ENCODE data around the gene SHISAL1. TPM values are rescaled to one million over a fixed set of nuclear protein-coding genes. Genes with fewer than 3 reads are reported as not detected.

Gene SHISAL1
- total and polyA plus RNA-seq, 10 donors, result 0.10 to 0.47 (median 0.22) TPM

DNA sequence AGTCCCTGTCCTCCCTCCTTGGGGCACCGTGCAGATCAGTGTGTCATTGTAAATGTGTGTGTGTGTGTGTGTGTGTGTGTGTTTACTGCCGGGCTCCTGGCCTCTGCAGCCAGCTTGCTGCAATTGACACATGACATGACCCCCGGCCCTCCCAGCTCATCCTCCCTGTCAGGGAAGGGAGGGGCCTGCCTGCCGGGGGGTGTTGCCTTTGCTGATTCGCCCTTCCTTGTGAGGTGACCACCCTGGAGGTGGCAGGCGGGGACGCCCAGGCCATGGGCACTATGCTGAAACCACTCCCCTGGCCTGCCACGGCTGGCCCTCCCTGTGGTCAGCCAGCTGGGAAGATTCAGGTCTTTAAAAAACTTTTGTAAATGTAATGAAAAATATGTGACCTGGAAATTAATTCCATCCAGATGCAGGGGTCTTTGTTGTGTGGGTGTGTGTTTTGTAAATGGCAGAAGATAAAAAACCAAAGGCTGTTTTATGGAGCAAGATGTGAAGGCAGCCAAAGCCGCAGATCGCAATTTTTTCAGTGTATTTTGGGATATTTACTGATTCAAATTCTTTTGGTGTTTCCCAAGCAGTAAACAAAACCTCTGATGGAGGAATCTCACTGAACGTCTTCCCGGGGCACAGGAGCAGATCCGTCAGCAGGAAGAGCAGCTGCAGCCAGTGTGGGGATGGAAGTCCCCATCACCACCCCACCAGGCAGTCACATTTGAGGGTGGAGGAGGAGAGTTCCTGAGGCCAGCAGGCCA is 23.2 kb downstream of the SHISAL1 start:
- intact Hi-C loops (cut with DNase I; ENCODE audit: low total_unique reads), result no loop called here
- Histone ChIP-seq H3K4me1 (peaks cover 0 to 15% (median 4%) of the 10 kb centered on the region in 6 donors), H3K27me3 (replicated peaks in 1 of 7) (peaks cover 0 to 83% (median 0%) of the 10 kb centered on the region in 7 donors), H3K36me3 (no peaks in the 10 kb centered on the region), H3K4me3 (no peak overlapping the region), H3K9me3 (peaks cover 0 to 10% (median 6%) of the 10 kb centered on the region in 8 donors), H3K27ac (no peak overlapping the region)
- no peak for TF ChIP-seq POLR2A (IDR thresholded peaks at IDR 0.05)
- TF ChIP-seq, protein P1, sequence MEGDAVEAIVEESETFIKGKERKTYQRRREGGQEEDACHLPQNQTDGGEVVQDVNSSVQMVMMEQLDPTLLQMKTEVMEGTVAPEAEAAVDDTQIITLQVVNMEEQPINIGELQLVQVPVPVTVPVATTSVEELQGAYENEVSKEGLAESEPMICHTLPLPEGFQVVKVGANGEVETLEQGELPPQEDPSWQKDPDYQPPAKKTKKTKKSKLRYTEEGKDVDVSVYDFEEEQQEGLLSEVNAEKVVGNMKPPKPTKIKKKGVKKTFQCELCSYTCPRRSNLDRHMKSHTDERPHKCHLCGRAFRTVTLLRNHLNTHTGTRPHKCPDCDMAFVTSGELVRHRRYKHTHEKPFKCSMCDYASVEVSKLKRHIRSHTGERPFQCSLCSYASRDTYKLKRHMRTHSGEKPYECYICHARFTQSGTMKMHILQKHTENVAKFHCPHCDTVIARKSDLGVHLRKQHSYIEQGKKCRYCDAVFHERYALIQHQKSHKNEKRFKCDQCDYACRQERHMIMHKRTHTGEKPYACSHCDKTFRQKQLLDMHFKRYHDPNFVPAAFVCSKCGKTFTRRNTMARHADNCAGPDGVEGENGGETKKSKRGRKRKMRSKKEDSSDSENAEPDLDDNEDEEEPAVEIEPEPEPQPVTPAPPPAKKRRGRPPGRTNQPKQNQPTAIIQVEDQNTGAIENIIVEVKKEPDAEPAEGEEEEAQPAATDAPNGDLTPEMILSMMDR (IDR thresholded peaks at IDR 0.05 in 8 of 11, conservative IDR thresholded peaks at IDR 0.05 in 3 of 11), result no peak
- TF ChIP-seq POLR2AphosphoS5 (IDR thresholded peaks at IDR 0.05), result no peak
- no peak for DNase-seq
- 72 to 83% (median 81%) methylated on average over 10 to 13 of the region's 13 CpGs for WGBS, 5 donors

DNA sequence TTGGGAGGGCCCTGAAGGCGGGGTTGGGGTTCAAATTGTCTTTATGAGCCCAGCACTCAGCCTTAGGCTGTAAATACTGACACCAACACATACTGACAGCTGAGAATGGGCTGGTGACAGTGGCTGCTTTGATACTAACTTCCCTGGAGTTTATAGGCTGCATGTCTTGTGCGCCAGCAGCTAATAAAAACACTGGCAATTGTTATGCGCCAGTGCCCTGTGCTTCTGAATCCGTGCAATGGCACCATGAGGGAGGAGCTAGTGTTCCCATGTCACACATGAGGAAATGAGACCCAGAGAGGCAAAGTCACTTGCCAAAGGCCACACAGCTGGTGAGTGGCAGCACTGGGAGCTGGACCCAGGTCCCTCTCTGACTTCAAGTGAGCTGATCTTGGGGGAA is 23.8 kb downstream of the SHISAL1 start:
- intact Hi-C loops (cut with DNase I; ENCODE audit: low total_unique reads), result no loop called here
- TF ChIP-seq POLR2A (IDR thresholded peaks at IDR 0.05) (no peak), POLR2AphosphoS5 (IDR thresholded peaks at IDR 0.05) (no peak)
- TF ChIP-seq, protein P1 (IDR thresholded peaks at IDR 0.05 in 8 of 11, conservative IDR thresholded peaks at IDR 0.05 in 3 of 11), result no peak
- Histone ChIP-seq H3K27me3 (replicated peaks in 1 of 7) (peaks cover 0 to 87% (median 0%) of the 10 kb centered on the region in 7 donors), H3K4me3 (no peak overlapping the region), H3K36me3 (no peaks in the 10 kb centered on the region), H3K27ac (no peak overlapping the region), H3K9me3 (peaks cover 0 to 3% (median under 1%) of the 10 kb centered on the region in 8 donors), H3K4me1 (peaks cover 0 to 15% (median 4%) of the 10 kb centered on the region in 6 donors)
- 82 to 90% (median 85%) methylated on average over 4 of the region's 4 CpGs for WGBS, 5 donors
- no peak for DNase-seq

DNA sequence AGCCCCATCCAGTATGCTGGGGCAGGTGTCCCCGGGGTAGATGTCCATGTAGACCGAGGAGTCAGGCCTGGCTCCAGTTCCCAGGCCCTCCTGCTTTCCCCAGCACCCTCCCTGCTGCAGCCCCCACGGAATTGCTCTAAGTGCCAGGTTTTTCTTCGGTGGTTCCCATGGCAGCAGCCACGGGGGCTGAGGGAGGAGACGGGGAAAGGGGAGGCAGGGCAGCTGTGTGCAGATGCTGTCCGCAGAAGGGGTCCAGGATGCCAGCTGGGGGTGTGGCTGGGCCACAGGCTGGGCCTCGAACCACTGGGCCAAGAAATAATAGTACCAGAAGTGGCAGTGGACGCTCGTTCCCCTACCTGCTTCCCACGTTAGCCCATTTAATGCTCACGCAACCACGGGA is 25.0 kb downstream of the SHISAL1 start:
- TF ChIP-seq POLR2AphosphoS5 (IDR thresholded peaks at IDR 0.05), result no peak
- TF ChIP-seq, protein P1 (IDR thresholded peaks at IDR 0.05 in 8 of 11, conservative IDR thresholded peaks at IDR 0.05 in 3 of 11), result no peak
- TF ChIP-seq POLR2A (IDR thresholded peaks at IDR 0.05), result no peak
- H3K36me3 ChIP-seq, result no peaks in the 10 kb centered on the region
- intact Hi-C loops (cut with DNase I; ENCODE audit: low total_unique reads), result no loop called here
- H3K9me3 ChIP-seq, result no peaks in the 10 kb centered on the region
- H3K27me3 ChIP-seq (replicated peaks in 1 of 7), result peaks cover 0 to 85% (median 0%) of the 10 kb centered on the region in 7 donors
- no peak for DNase-seq
- H3K4me1 ChIP-seq, result peaks cover 0 to 15% (median 4%) of the 10 kb centered on the region in 6 donors
- no peak overlapping the region for H3K4me3 ChIP-seq
- 69 to 83% (median 77%) methylated on average over 12 to 13 of the region's 13 CpGs for WGBS, 5 donors
- no peak overlapping the region for H3K27ac ChIP-seq

DNA sequence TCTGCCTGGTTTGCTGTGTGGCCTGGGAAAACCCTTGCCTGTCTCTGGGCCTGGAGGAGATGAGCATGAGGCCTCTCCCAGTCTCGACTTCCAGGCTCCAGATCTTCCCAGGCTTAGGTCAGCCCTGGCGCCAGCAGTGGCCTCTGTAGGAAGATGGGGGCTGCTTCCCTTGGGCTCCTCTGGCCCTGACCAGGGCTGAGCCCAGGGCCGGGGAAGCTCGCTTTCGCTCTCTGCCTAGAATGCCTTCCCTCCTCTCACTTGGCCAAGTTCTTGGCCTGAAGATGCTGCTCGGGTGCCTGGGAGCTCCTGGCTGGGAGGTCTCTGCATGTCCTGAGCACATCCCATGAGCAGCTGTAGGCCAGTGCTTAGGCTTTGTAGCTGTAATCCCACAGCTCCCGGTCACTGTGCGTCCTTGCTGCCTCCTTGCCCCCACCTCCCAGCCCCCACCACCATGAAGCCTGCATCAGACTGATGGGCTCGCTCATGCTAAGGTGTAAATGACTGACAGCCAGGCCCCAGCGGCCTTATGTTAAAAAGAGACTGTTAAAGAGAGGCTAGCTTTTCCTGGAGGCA is 25.5 kb downstream of the SHISAL1 start:
- Histone ChIP-seq H3K4me3 (no peak overlapping the region), H3K36me3 (no peaks in the 10 kb centered on the region), H3K4me1 (peaks cover 0 to 15% (median 4%) of the 10 kb centered on the region in 6 donors), H3K27me3 (replicated peaks in 1 of 7) (peaks cover 0 to 84% (median under 1%) of the 10 kb centered on the region in 7 donors), H3K9me3 (no peaks in the 10 kb centered on the region), H3K27ac (no peak overlapping the region)
- 75 to 90% (median 82%) methylated on average over 10 of the region's 10 CpGs for WGBS, 5 donors
- TF ChIP-seq POLR2A (IDR thresholded peaks at IDR 0.05) (no peak), POLR2AphosphoS5 (IDR thresholded peaks at IDR 0.05) (no peak)
- TF ChIP-seq, protein P1 (IDR thresholded peaks at IDR 0.05 in 8 of 11, conservative IDR thresholded peaks at IDR 0.05 in 3 of 11), result no peak
- DNase-seq, result no peak
- intact Hi-C loops (cut with DNase I; ENCODE audit: low total_unique reads), result no loop called here
